ENCODE data around the gene HOXC11.
A peak's percentile ranks its signal among the peaks of the same experiment; 100 is the strongest.

The HOXC11 gene

GRCh38 chr12:54012631-54013409, 39.9 kb downstream of the HOXC11 start:
- peak; percentile 51 for DNase-seq (ENCODE audit: low read depth)
- peak overlapping the region; percentile 21 for H3K4me3 ChIP-seq (ENCODE audit: control insufficient read depth, low read depth, low read length)
- TF ChIP-seq CTCF (conservative IDR thresholded peaks at IDR 0.05; ENCODE audit: control insufficient read depth, insufficient read depth, low read depth, low read length): peak; percentile 2

DNA sequence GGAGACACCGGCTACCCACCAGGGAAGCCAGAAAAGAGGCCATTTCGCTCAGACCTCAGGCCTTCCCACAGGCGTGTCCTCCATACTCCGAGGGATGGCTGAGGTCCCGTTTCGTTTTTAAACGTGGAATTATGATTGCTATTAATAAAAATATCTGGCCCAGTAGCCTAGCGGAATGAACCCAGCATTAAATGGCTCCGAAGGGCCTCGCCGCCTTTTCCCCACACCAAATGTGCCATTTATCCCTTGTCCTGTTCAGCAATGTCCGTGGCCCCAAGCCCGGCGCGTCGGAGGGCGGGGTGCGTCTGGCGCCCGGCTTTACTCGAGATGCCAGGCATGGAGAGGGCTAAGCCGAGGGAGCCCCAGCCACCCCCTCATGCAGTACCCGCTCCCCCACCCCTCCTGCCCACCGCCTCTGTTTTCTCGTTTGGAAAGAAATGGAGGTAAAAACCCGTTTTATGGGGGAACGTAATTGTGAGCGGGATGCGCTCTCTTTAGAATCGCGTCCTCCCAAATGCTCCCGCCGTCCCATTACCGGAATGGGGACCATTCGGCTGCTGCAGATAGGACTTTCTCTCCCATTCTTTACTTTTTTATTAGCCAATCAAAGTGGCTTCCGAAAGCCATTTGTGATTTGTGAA, 41.6 kb downstream of the HOXC11 start:
- H3K4me3 ChIP-seq (ENCODE audit: control insufficient read depth, low read depth, low read length): peak overlapping the region; percentile 33
- no peak for TF ChIP-seq CTCF (conservative IDR thresholded peaks at IDR 0.05; ENCODE audit: control insufficient read depth, insufficient read depth, low read depth, low read length)
- DNase-seq (ENCODE audit: low read depth): no peak

- H3K4me3 ChIP-seq (ENCODE audit: control insufficient read depth, low read depth, low read length): no peak overlapping the region
- no peak for DNase-seq (ENCODE audit: low read depth)
Measured at GRCh38 chr12:54015018-54015931, 42.3 kb downstream of the HOXC11 start.

DNA sequence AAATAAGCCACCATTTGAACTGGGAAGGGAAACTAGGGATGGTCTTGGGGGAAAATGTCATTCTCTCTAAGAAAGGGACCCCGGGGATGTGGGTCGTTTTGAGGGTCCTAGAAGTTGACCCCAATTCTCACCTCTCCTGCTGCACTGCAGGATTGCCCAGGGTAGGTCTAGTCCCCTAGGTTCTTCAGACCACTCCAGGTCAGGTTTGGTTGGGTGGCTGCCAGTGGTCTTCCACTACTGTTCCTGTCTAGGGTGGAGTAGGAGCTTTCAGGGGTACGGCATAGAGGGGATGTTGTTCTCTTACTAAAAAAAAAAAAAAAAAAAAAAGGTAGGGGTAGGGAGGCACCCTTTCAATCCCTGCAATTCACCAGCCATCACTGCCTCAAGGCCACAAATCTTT, 43.1 kb downstream of the HOXC11 start:
- no peak for DNase-seq (ENCODE audit: low read depth)
- TF ChIP-seq CTCF (conservative IDR thresholded peaks at IDR 0.05; ENCODE audit: control insufficient read depth, insufficient read depth, low read depth, low read length): no peak
- H3K4me3 ChIP-seq (ENCODE audit: control insufficient read depth, low read depth, low read length): peak overlapping the region; percentile 94

More at GRCh38 chr12:54015018-54015931, 42.3 kb downstream of the HOXC11 start:
- no peak for TF ChIP-seq CTCF (conservative IDR thresholded peaks at IDR 0.05; ENCODE audit: control insufficient read depth, insufficient read depth, low read depth, low read length)

DNA sequence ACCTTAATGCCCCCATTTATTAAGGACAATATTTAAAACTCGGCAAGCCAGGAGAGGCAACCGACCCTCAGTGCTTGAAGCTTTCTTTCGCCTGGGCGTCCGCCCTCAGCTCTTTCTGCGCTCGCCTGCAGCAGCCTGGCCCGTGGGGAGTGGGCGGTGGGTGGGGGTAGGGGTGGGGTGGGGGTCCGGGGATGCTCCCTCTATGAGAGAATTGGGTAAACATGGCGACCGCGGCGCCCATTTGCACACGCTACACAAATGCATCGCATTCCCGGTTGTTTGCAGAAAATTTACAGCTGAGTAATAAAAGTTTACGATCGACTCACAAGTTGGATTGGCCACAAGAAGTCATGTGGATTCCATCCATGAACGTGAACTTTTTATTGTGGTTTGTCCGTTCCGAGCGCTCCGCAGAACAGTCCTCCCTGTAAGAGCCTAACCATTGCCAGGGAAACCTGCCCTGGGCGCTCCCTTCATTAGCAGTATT, 43.6 kb downstream of the HOXC11 start:
- no peak for TF ChIP-seq CTCF (conservative IDR thresholded peaks at IDR 0.05; ENCODE audit: control insufficient read depth, insufficient read depth, low read depth, low read length)
- DNase-seq (ENCODE audit: low read depth): peak; percentile 96
- peak overlapping the region; percentile 94 for H3K4me3 ChIP-seq (ENCODE audit: control insufficient read depth, low read depth, low read length)

- DNase-seq (ENCODE audit: low read depth): peak; percentile 51
- H3K4me3 ChIP-seq (ENCODE audit: control insufficient read depth, low read depth, low read length): peak overlapping the region; percentile 94
- peak; percentile 4 for TF ChIP-seq CTCF (conservative IDR thresholded peaks at IDR 0.05; ENCODE audit: control insufficient read depth, insufficient read depth, low read depth, low read length)
Measured at GRCh38 chr12:54017027-54017788, 44.3 kb downstream of the HOXC11 start.

All from fibroblast of mammary gland (primary cell).